Tracheal epithelial cell (primary cell): ENCODE results near the gene S100A9. TPM values are rescaled to one million over a fixed set of nuclear protein-coding genes. Genes with fewer than 3 reads are reported as not detected.

Experiments used
- total RNA-seq: library from RNA; depleted of rRNA; stranded (reverse); fragments of >200 nt; gene quantifications from 2 replicates; pipeline ENCODE4 v1.2.1, GENCODE V29; 2014

The S100A9 gene
- total RNA-seq: 302 and 949 TPM in 2 replicates

GRCh38 chr1:153357853-153358690 lies at the start of gene S100A9:
TSS of gene S100A9 (plus strand) at chr1:153357854. CDS start at chr1:153358284, 430 bp downstream.

GRCh38 chr1:153312570-153313186 lies 45.0 kb upstream of the S100A9 start, which contains the start of gene PGLYRP3:
TSS of gene PGLYRP3 (minus strand) at chr1:153312952. CDS start at chr1:153310665, 2,287 bp downstream.

GRCh38 chr1:153348511-153349362 lies 8.9 kb upstream of the S100A9 start, which contains the start of gene PGLYRP4:
TSS of gene PGLYRP4 (minus strand) at chr1:153348841. CDS start at chr1:153347932, 909 bp downstream.

GRCh38 chr1:153375511-153375910 lies 17.9 kb downstream of the S100A9 start, which contains the start of gene S100A12:
TSS of gene S100A12 (minus strand) at chr1:153375621. CDS start at chr1:153374592, 1,029 bp downstream.

GRCh38 chr1:153390938-153391710 lies 33.5 kb downstream of the S100A9 start, which contains the start of gene S100A8:
TSS of gene S100A8 (minus strand) at chr1:153391073. CDS start at chr1:153390535, 538 bp downstream.

Other genes with a start within 250 kb of the S100A9 start
- not detected in 2 replicates for gene SPRR2F, start 244.3 kb upstream of the S100A9 start, total RNA-seq
- not detected in 2 replicates for gene SPRR2G, start 207.0 kb upstream of the S100A9 start, total RNA-seq
- gene LELP1, start 154.4 kb upstream of the S100A9 start, total RNA-seq: not detected in 2 replicates
- not detected in 2 replicates for gene PRR9, start 140.3 kb upstream of the S100A9 start, total RNA-seq
- gene LORICRIN, start 98.2 kb upstream of the S100A9 start, total RNA-seq: not detected in 2 replicates
- 1.7 TPM in 1 of 2 replicates, not detected in the other for gene PGLYRP3, start 44.9 kb upstream of the S100A9 start, total RNA-seq
- gene PGLYRP4, start 9.0 kb upstream of the S100A9 start, total RNA-seq: 0.64 and 1.9 TPM in 2 replicates
- 1.7 TPM in 1 of 2 replicates, not detected in the other for gene S100A12, start 17.8 kb downstream of the S100A9 start, total RNA-seq
- 19.4 and 185 TPM in 2 replicates for gene S100A8, start 33.2 kb downstream of the S100A9 start, total RNA-seq
- under 0.01 TPM in 1 of 2 replicates, not detected in the other for gene S100A7A, start 58.7 kb downstream of the S100A9 start, total RNA-seq
- gene S100A7, start 102.8 kb downstream of the S100A9 start, total RNA-seq: 1.4 TPM in 1 of 2 replicates, not detected in the other
- 1,352 and 3,810 TPM in 2 replicates for gene S100A6, start 178.1 kb downstream of the S100A9 start, total RNA-seq
- gene S100A5, start 183.1 kb downstream of the S100A9 start, total RNA-seq: 0.48 TPM in 1 of 2 replicates, not detected in the other
- gene S100A4, start 188.0 kb downstream of the S100A9 start, total RNA-seq: 44.8 and 55.4 TPM in 2 replicates
- 7.0 and 11.7 TPM in 2 replicates for gene S100A3, start 191.4 kb downstream of the S100A9 start, total RNA-seq
- gene S100A2, start 208.0 kb downstream of the S100A9 start, total RNA-seq: 975 and 1,509 TPM in 2 replicates